ENCODE measurements around the gene MCM9.

The MCM9 gene

DNA sequence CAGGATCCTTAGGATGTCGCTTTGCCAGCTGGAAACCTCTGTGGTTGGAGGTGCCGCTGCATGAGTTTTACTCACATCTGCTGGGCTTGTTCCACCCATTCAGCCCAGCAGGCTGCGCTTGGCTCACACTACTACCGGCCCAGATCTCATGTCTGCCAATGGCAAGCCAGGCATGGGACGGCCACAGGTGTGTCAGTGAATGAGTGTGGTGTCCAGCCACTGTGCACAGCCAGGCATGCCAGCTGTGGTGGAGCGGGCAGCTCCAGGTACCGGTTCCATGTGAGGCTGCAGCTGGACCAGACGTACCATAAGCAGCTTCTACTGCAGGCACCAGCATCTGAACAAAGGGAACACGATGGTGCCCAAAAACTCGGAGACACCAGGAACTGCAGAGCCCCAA is 74.1 kb downstream of the MCM9 start:
- H3K27me3 ChIP-seq (replicated peaks; ENCODE audit: control insufficient read depth, insufficient read depth, low read length), result no peaks in the 10 kb centered on the region
- TF ChIP-seq, protein P1, sequence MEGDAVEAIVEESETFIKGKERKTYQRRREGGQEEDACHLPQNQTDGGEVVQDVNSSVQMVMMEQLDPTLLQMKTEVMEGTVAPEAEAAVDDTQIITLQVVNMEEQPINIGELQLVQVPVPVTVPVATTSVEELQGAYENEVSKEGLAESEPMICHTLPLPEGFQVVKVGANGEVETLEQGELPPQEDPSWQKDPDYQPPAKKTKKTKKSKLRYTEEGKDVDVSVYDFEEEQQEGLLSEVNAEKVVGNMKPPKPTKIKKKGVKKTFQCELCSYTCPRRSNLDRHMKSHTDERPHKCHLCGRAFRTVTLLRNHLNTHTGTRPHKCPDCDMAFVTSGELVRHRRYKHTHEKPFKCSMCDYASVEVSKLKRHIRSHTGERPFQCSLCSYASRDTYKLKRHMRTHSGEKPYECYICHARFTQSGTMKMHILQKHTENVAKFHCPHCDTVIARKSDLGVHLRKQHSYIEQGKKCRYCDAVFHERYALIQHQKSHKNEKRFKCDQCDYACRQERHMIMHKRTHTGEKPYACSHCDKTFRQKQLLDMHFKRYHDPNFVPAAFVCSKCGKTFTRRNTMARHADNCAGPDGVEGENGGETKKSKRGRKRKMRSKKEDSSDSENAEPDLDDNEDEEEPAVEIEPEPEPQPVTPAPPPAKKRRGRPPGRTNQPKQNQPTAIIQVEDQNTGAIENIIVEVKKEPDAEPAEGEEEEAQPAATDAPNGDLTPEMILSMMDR (IDR thresholded peaks at IDR 0.05; ENCODE audit: insufficient read depth, low read length, poor library complexity, severe bottlenecking), result no peak
- no peak overlapping the region for H3K4me3 ChIP-seq (replicated peaks; ENCODE audit: low read depth, low read length)
- H3K36me3 ChIP-seq (ENCODE audit: control insufficient read depth, insufficient read depth, low read length), result no peaks in the 10 kb centered on the region
- no peak for DNase-seq (ENCODE audit: extremely low read depth, insufficient read length)

- DNase-seq (ENCODE audit: extremely low read depth, insufficient read length), result no peak
- TF ChIP-seq, protein P1 (IDR thresholded peaks at IDR 0.05; ENCODE audit: insufficient read depth, low read length, poor library complexity, severe bottlenecking), result no peak
- no peaks in the 10 kb centered on the region for H3K36me3 ChIP-seq (ENCODE audit: control insufficient read depth, insufficient read depth, low read length)
- H3K27me3 ChIP-seq (replicated peaks; ENCODE audit: control insufficient read depth, insufficient read depth, low read length), result no peaks in the 10 kb centered on the region
- no peak overlapping the region for H3K4me3 ChIP-seq (replicated peaks; ENCODE audit: low read depth, low read length)
These were observed 74.6 kb downstream of the MCM9 start for GRCh38 chr6:118860363-118860762.

- no peak for DNase-seq (ENCODE audit: extremely low read depth, insufficient read length)
- TF ChIP-seq, protein P1 (IDR thresholded peaks at IDR 0.05; ENCODE audit: insufficient read depth, low read length, poor library complexity, severe bottlenecking), result no peak
- no peak overlapping the region for H3K4me3 ChIP-seq (replicated peaks; ENCODE audit: low read depth, low read length)
- H3K36me3 ChIP-seq (ENCODE audit: control insufficient read depth, insufficient read depth, low read length), result no peaks in the 10 kb centered on the region
- no peaks in the 10 kb centered on the region for H3K27me3 ChIP-seq (replicated peaks; ENCODE audit: control insufficient read depth, insufficient read depth, low read length)
These were observed 75.4 kb downstream of the MCM9 start for GRCh38 chr6:118859517-118860064.

DNA sequence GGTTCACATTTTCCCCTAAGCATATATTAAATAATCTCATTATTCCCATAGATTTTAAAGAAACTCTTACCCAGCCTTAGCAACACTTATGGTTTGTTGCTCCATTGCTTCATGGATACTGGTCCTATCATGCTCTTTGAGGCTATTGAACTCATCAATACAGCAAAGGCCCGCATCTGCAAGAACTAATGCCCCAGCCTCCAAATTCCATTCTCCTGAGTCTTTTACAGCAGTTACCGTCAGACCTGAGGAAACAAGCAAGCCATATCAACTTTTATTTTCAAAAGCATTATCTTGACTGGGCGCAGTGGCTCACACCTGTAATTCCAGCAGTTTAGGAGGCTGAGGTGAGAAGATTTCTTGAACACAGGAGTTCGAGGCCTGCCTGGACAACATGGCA is 78.7 kb downstream of the MCM9 start:
- H3K36me3 ChIP-seq (ENCODE audit: control insufficient read depth, insufficient read depth, low read length), result no peaks in the 10 kb centered on the region
- no peak for DNase-seq (ENCODE audit: extremely low read depth, insufficient read length)
- H3K27me3 ChIP-seq (replicated peaks; ENCODE audit: control insufficient read depth, insufficient read depth, low read length), result no peaks in the 10 kb centered on the region
- TF ChIP-seq, protein P1 (IDR thresholded peaks at IDR 0.05; ENCODE audit: insufficient read depth, low read length, poor library complexity, severe bottlenecking), result no peak
- no peak overlapping the region for H3K4me3 ChIP-seq (replicated peaks; ENCODE audit: low read depth, low read length)

DNA sequence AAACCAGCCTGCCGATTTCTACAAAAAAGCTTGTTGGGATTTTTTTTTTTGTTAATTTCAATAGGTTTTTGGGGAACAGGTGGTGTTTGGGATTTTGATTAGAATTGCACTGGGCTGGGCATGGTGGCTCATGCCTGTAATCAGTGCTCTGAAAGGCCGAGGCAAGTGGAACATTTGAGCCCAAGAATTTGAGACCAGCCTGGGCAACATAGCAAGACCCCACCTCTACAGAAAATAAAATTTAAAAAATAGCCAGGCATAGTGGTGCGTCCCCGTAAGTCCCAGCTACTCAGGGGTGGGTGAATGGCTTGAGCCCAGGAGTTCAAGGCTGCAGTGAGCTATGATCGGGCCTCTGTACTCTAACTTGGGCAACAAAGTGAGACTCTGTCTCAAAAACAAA is 81.6 kb downstream of the MCM9 start:
- Histone ChIP-seq H3K27me3 (replicated peaks; ENCODE audit: control insufficient read depth, insufficient read depth, low read length) (no peaks in the 10 kb centered on the region), H3K36me3 (ENCODE audit: control insufficient read depth, insufficient read depth, low read length) (no peaks in the 10 kb centered on the region; the same call in 1 of the 2 replicates), H3K4me3 (replicated peaks; ENCODE audit: low read depth, low read length) (no peak overlapping the region)
- no peak for DNase-seq (ENCODE audit: extremely low read depth, insufficient read length)
- TF ChIP-seq, protein P1 (IDR thresholded peaks at IDR 0.05; ENCODE audit: insufficient read depth, low read length, poor library complexity, severe bottlenecking), result no peak

GRCh38 chr6:118844915-118845314 is 90.0 kb downstream of the MCM9 start:
- TF ChIP-seq, protein P1 (IDR thresholded peaks at IDR 0.05; ENCODE audit: insufficient read depth, low read length, poor library complexity, severe bottlenecking), result no peak
- Histone ChIP-seq H3K27me3 (replicated peaks; ENCODE audit: control insufficient read depth, insufficient read depth, low read length) (no peaks in the 10 kb centered on the region), H3K4me3 (replicated peaks; ENCODE audit: low read depth, low read length) (no peak overlapping the region), H3K36me3 (ENCODE audit: control insufficient read depth, insufficient read depth, low read length) (no peaks in the 10 kb centered on the region; the same call in 1 of the 2 replicates)
- DNase-seq (ENCODE audit: extremely low read depth, insufficient read length), result peak; percentile 48
